GM12891 (cell line): ENCODE measurements around the gene FCHO2.

Experiments
- PAX5 ChIP-seq: IDR thresholded peaks from 2 replicates; pipeline ENCODE4 v1.6.1; 2011; ENCODE audit warnings: low read length, moderate library complexity, mild to moderate bottlenecking; ENCODE audit not compliant: insufficient read depth, severe bottlenecking
- POLR2A ChIP-seq: IDR thresholded peaks from 2 replicates; pipeline ENCODE4 v1.6.1; 2011; ENCODE audit warnings: low read depth, low read length, control low read depth
- POLR2AphosphoS5 ChIP-seq: IDR thresholded peaks from 2 replicates; pipeline ENCODE4 v1.6.1; 2011; ENCODE audit warnings: low read depth, low read length, control low read depth
- POU2F2 ChIP-seq: IDR thresholded peaks from 2 replicates; pipeline ENCODE4 v1.6.1; 2011; ENCODE audit warnings: low read depth, mild to moderate bottlenecking, control low read depth, low read length, moderate library complexity
- SPI1 ChIP-seq: IDR thresholded peaks from 2 replicates; pipeline ENCODE4 v1.6.1; 2011; ENCODE audit warnings: low read depth, low read length, control low read depth
- TAF1 ChIP-seq: IDR thresholded peaks from 2 replicates; pipeline ENCODE4 v1.6.1; 2011; ENCODE audit warnings: low read depth, low read length, control low read depth

DNA sequence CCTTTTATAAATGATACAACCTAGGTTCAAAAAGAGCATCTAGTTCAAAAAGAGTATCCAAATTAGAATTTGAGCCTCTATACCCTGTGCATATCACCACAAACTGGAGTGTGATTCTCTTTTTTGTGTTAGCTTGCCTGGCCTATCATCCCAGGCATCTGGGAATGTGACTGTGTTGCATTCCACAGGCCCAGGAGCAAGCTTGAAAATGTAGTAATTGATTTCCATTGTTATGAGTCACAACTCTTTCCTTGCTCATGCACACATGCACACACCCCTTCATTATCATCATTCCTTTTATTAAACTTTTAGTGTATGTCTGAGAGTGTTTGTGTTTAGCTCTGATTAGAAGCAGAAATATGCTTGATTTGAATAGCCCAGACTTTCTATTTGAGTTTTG lies 75.2 kb downstream of the FCHO2 start:
- TF ChIP-seq POLR2AphosphoS5 (no peak), POLR2A (no peak), TAF1 (no peak), SPI1 (no peak), PAX5 (no peak), POU2F2 (no peak)
